ENCODE data around the gene AXIN2. TPM values are rescaled to one million over a fixed set of nuclear protein-coding genes. Genes with fewer than 3 reads are reported as not detected.

Gene AXIN2
- total RNA-seq: 1.6 and 2.4 TPM in 2 replicates

- peak; percentile 94 to 95 for DNase-seq (ENCODE audit: low read depth in 2 of 2)
These were observed at the start of gene AXIN2 for GRCh38 chr17:65561452-65562205. Gene AXIN2 (minus strand): TSS chr17:65561648. CDS start chr17:65558620, 3,028 bp downstream.

GRCh38 chr17:65609749-65610148, 48.3 kb upstream of the AXIN2 start:
- no peak for DNase-seq (ENCODE audit: low read depth in 2 of 2)

- DNase-seq (ENCODE audit: low read depth in 2 of 2): no peak
These were observed 47.8 kb upstream of the AXIN2 start for GRCh38 chr17:65609286-65609685.

GRCh38 chr17:65604070-65604469, 42.6 kb upstream of the AXIN2 start:
- peak; percentile 78 to 90 for DNase-seq (ENCODE audit: low read depth in 2 of 2)

GRCh38 chr17:65601881-65602280, 40.4 kb upstream of the AXIN2 start:
- no peak for DNase-seq (ENCODE audit: low read depth in 2 of 2)

- no peak for DNase-seq (ENCODE audit: low read depth in 2 of 2)
These were observed 39.7 kb upstream of the AXIN2 start for GRCh38 chr17:65601145-65601544.

- no peak for DNase-seq (ENCODE audit: low read depth in 2 of 2)
These were observed 39.1 kb upstream of the AXIN2 start for GRCh38 chr17:65600518-65600917.

GRCh38 chr17:65599650-65600049, 38.2 kb upstream of the AXIN2 start:
- DNase-seq (ENCODE audit: low read depth in 2 of 2): no peak

- no peak for DNase-seq (ENCODE audit: low read depth in 2 of 2)
These were observed 37.3 kb upstream of the AXIN2 start for GRCh38 chr17:65598746-65599145.

- DNase-seq (ENCODE audit: low read depth in 2 of 2): no peak
These were observed 33.7 kb upstream of the AXIN2 start for GRCh38 chr17:65595071-65595656.

- DNase-seq (ENCODE audit: low read depth in 2 of 2): no peak
These were observed 32.7 kb upstream of the AXIN2 start for GRCh38 chr17:65593855-65594845.

- no peak for DNase-seq (ENCODE audit: low read depth in 2 of 2)
These were observed 31.8 kb upstream of the AXIN2 start for GRCh38 chr17:65593092-65593854.

- no peak for DNase-seq (ENCODE audit: low read depth in 2 of 2)
These were observed 30.9 kb upstream of the AXIN2 start for GRCh38 chr17:65592125-65592965.

GRCh38 chr17:65589321-65589720, 27.9 kb upstream of the AXIN2 start:
- DNase-seq (ENCODE audit: low read depth in 2 of 2): no peak

- no peak for DNase-seq (ENCODE audit: low read depth in 2 of 2)
These were observed 26.8 kb upstream of the AXIN2 start for GRCh38 chr17:65588181-65588808.

- DNase-seq (ENCODE audit: low read depth in 2 of 2): no peak
These were observed 26.2 kb upstream of the AXIN2 start for GRCh38 chr17:65587534-65588180.

GRCh38 chr17:65586899-65587298, 25.5 kb upstream of the AXIN2 start:
- DNase-seq (ENCODE audit: low read depth in 2 of 2): no peak

- DNase-seq (ENCODE audit: low read depth in 2 of 2): peak in 1 of 2 donors; percentile 3
These were observed 23.4 kb upstream of the AXIN2 start for GRCh38 chr17:65584604-65585521.
